GM19395 (cell line): ENCODE data around the gene RETREG2.
"Not testable (repeated sequence)": the region's sequence is repeated elsewhere in the genome, so short reads cannot be mapped to it uniquely, and the experiment has no call there.

ENCODE experiments used
- ATAC-seq: cut with Tn5 transposase; IDR thresholded peaks from one replicate; pipeline ENCODE4 v1.9.1; 2021; ENCODE audit warnings: mild to moderate bottlenecking, moderate library complexity; ENCODE audit not compliant: unreplicated experiment

The RETREG2 gene

DNA sequence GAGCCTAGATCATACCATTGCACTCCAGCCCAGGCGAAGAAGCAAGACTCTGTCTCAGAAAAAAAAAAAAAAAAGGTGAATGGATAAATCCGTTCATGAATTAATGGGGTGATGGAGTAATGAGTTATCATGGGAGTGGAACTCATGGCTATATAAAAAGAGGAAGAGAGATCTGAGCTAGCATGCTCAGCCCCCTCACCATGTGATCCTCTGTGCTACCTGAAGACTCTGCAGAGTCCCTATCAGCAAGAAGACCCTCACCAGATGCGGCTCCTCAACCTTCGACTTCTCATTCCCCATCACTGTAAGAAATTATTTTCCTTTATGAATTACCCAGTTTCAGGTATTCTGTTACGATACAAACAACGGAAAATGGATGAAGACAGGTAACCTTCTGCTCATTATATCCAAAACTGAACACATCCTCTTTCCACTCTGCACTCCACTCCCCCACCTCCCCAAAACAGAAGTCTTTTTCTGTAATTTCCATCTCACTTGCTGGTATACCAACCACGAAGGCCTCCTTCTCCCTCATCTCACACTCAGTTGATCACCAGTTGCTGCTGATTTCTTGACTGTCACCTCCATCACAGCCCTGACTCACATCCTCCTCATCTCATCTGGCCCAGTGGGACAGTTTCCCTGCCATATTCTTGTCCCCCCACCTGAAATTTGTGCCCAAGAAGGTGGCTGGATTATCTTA lies 8.8 kb downstream of the RETREG2 start:
- ATAC-seq: peak; percentile 58

DNA sequence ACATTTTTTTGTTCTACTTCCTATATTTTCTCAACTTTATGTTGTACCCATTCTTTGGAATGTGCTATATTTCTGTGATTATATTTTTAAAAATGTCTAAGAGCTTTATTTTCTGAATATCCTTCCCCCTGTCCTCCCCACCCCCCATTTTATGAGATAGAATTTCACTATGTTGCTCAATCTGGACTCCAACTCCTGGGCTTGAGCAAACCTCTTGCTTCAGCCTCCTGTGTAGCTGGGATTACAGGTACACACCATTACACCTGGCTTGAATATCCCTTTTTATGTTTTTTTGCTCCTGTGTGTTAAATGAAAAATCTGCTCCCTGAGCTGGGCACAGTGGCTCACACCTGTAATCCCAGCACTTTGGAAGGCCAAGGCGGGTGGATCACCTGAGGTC lies 19.3 kb downstream of the RETREG2 start:
- no peak for ATAC-seq

DNA sequence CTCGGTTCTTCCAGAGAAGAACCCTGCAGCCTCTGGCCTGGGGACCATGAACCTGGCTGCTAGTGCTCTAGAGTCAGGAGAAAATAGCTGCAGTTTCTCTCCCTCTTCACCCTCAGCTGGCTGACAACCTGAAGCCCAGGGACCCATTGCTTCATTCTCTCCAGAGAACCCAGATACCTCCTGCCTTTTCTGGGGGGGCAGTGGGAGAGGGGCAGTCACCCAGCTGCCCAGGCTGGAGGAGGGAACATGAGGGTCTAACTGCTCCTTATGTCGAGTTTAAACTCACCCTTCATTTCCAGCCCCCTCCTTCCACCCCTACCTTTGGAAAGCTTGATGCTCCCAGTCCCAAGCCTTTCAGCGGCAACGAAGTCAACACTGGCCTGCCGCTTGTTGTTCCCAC lies 20.9 kb downstream of the RETREG2 start:
- ATAC-seq: no peak

DNA sequence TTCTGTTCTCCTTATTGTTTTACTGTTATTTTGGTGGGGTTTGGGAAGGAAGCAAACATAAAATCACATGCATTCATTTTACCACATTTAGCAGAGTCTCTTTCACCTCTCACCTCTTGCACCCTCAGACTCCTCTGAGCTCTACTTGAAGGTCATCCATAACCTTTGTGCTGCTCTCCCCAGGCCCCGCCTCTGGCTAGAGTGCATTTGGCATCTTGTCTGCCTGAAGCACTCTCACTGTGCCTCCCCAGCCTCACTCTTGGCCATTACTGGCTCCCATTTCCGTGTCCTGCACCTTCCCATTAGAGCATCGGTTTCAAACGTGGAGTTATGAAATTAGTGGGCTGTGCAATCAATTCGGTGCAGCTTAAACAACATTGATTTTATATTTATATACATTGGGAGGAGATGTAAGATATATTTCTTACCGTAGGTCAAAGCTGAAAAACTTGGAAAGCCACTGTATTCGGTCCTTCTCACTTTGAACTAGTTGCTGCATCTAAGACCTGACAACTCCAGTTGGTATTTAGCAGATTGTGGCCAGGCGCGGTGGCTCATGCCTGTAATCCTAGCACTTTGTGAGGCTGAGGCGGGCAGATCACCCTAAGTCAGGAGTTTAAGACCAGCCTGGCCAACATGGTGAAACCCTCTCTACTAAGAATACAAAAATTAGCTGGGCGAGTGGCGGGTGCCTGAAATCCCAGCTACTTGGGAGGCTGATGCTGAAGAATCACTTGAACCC lies 21.6 kb downstream of the RETREG2 start:
- ATAC-seq: no peak

DNA sequence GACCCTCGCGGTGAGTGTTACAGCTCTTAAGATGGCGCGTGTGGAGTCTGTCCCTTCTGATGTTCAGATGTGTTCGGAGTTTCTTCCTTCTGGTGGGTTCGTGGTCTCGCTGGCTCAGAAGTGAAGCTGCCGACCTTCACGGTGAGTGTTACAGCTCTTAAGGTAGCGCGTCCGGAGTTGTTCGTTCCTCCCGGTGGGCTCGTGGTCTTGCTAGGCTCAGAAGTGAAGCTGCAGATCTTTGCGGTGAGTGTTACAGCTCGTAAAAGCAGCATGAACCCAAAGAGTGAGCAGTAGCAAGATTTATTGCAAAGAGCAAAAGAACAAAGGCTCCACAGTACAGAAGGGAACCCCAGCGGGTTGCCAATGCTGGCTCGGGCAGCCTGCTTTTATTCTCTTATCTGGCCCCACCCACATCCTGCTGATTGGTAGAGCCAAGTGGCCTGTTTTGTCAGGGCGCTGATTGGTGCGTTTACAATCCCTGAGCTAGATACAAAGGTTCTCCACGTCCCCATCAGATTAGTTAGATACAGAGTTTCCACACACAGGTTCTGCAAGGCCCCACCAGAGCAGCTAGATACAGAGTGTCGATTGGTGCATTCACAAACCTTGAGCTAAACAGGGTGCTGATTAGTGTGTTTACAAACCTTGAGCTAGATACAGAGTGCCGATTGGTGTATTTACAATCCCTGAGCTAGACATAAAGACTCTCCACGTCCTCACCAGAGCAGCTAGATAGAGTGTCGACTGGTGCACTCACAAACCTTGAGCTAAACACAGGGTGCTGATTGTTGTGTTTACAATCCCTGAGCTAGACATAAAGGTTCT lies 22.6 kb downstream of the RETREG2 start:
- not testable (repeated sequence) for ATAC-seq

DNA sequence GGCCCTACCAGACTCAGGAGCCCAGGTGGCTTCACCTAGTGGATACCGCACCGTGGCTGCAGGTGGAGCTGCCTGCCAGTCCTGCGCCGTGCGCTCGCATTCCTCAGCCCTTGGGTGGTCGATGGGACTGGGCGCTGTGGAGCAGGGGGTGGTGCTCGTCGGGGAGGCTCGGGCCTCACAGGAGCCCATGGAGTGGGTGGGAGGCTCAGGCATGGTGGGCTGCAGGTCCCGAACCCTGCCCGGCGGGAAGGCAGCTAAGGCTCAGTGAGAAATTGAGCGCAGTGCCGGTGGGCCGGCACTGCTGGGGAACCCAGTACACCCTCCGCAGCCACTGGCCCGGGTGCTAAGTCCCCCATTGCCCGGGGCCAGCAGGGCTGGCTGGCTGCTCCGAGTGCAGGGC lies 23.3 kb downstream of the RETREG2 start:
- not testable (repeated sequence) for ATAC-seq

DNA sequence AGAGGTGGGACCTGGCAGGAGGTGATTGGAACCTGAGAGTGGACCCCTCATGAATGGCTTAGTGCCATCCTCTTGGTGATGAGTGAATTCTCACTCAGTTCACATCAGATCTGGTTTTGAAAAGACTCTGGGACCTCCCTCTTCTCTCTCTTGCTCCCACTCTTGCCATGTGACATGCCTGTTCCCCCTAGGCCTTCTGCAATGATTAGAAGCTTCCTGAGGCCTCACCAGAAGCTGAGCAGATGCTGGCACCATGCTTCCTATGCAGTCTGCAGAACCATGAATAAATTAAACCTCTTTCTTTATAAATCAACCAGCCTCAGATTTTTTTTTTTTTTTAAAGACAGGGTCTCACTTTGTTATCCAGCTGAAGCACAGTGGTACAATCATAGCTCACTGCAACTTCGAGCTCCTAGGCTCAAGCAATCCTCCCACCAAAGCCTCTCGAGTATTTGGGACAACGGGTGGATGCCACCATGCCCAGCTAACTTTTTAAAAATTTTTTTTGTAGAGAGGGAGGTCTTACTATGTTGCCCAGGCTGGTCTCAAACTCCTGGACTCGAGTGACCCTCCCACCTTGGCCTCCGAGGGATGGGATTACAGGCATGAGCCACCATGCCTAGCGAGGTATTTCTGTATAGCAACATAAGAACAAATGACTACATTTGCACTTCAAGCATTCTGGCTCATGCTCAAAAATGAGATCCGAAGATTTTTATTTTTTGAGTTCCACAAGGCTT lies 26.5 kb downstream of the RETREG2 start:
- no peak for ATAC-seq

DNA sequence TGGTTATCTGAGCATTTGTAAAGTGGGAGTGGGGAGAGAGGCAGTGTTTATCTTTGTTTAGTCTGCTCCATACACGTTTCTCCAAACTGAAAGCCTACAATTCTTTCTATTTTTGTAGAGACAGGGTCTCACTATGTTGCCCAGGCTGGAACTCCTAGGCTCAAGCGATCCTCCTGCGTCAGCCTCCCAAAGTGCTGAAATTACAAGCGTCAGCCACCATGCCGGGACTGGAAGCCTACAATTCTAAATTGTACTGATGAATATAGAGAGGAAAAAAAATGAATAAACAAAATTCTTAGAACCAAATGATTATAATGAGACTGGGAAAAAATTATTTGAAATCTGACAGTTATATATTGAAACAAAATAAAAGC lies 27.1 kb downstream of the RETREG2 start:
- no peak for ATAC-seq

DNA sequence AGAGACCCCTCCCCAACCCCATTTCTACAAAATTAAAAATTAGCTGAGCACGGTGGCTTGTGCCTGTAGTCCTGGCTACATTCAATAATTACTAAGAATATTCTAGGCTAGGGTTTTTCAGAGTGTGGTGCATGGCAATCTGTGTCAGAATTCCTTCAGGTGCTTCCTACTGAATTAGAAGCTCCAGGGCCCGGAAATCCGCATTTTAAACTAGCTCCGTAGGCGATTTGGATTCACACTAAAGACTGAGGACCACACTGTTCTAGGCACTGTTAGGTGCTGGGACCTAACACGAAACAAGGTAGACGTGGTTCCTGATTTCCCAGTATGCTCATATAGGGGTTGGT lies 27.9 kb downstream of the RETREG2 start:
- ATAC-seq: no peak

DNA sequence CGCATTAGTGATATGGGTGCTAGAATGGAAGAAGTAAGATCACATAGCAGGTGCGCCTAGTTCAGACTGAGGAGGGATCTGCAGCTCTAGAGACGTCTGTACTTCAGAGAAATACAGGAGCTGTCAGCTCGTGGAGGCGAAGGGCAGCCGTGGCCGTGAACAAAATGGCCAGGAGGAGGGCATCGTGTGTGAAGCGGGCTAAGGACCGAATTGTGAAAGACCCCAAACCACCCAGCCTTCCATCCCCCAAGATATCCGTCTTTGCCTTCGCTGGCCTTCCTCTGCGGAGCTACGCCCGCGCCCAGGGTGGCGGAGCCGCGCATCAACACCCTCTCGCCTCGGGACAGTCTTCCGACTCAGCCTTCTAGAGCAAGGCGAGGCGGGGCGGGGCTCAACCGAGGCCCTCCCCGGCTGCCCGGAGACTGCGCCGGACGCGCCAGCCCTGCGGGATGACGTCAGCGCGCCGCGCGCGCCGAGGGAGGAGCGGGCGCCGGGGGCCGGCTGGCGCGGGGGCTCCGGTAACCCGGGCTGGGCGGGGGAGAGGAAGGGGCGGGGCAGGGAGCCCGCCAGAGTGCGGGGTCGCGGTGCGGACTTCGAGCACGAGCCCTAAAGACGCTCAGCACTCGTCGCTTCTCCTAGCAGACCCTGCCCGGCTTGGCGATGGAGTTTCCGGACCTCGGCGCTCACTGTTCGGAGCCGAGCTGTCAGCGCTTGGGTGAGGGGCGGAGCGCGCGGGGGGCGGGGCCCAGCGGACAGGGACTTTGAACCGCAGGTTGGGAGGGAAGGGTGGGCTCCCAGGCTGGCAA lies 28.5 kb downstream of the RETREG2 start, which contains the start of gene ZFAND2B:
Gene ZFAND2B (plus strand): TSS at position 455 of the 806 bp plus-strand sequence. CDS start 206 bp downstream, at position 661.
- ATAC-seq: peak; percentile 95

DNA sequence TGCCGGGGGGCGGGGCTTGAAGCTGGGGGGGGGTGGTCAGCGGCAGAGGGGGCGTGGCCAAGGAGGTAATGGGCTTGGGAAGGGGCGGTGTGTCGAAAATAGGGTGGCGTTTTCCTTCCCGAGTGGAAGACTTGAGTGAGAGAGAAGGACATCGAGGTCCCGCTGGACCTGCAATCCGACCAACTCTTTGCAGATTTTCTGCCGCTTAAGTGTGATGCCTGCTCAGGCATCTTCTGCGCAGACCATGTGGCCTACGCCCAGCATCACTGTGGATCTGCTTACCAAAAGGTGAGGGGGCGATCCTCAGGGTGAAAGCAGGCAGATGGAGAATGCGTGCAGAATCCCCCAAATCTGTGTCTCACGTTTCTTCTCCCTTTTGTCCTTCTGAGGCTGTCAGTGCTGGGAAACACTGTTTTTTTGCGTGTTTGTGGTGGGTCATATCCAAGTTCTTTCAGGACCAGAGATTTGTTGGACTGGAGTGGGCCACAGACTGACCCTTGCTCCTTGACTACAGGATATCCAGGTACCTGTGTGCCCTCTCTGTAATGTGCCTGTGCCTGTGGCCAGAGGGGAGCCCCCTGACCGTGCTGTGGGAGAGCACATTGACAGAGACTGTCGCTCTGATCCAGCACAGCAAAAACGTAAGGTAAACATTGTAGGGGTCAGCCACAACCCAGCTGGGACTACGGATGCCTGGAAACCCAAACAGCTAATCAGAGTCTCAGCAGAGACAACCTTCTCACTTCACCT lies 29.2 kb downstream of the RETREG2 start:
- ATAC-seq: no peak

DNA sequence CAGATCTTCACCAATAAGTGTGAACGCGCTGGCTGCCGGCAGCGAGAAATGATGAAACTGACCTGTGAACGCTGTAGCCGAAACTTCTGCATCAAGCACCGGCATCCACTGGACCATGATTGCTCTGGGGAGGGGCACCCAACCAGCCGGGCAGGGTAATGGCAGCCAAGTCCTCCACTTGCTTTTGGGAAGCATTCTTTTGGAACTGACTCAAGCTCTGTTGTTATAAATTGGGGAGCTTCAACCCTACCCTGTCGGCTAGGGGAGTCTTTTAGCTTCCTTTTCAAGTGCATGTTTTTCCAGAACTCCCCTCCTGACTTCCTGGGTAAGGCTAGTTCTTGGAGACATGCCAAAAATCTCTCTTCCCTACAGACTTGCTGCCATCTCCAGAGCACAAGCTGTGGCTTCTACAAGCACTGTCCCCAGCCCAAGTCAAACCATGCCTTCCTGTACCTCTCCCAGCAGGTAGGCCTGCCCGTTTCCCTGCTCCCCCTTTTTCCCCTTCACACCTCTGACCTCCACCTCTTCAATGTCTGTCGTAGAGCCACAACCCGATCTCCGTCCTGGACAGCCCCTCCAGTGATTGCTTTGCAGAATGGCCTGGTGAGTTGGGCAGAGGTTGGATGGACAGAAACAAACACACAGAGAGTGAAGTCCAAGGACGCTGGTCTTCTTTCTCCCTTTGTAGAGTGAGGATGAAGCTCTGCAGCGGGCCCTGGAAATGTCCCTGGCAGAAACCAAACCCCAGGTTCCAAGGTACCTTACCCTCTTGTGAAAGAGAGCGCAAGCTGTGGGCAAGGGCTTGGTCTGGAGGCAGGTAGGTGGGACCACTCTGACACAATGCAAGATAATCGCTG lies 30.0 kb downstream of the RETREG2 start:
- ATAC-seq: no peak

DNA sequence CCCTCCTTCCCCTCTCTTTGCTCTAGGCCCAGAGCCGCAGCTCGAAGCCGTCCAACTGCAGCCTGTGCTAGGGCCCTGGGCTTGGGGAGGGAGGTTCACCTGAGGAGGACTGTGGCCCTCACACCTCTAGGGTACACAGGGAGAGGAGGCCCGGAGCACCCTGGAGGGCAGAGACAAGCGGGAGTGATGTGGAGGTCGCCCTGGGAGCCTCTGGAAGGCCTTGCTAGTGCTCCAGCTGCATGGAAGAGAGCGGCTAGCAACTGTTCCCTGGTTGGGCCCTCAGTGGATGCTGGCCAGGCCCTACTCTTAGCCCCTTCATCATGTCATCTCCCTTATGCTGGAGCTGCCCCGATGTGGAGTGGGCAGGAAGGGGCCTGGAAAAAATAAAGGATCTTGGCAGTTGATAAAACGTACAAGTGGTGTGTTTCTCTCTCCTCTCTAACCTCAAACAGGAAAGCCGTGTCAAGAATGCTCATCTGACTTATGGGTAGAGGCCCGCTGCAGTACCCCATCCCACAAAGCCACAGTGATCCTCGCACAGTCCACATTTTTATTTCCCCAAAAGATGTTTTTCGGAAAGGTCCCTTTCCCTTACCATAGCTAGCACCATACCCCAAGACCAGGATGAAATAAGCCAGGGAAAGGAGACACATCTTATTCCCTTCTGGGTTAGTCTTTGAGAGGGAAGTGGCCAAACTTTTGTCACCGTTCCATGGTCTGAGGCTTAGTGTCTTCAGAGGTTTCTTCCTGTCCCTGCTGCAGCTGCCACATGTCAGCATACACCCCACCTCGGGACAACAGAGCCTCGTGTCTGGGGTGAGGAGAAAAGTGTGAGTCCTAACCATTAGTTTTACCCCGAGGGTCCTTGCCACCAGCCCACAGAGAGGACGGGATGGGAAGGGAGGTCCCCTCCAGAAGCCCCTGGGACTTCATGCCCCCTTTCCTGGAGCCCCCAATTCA lies 31.4 kb downstream of the RETREG2 start:
- no peak for ATAC-seq

DNA sequence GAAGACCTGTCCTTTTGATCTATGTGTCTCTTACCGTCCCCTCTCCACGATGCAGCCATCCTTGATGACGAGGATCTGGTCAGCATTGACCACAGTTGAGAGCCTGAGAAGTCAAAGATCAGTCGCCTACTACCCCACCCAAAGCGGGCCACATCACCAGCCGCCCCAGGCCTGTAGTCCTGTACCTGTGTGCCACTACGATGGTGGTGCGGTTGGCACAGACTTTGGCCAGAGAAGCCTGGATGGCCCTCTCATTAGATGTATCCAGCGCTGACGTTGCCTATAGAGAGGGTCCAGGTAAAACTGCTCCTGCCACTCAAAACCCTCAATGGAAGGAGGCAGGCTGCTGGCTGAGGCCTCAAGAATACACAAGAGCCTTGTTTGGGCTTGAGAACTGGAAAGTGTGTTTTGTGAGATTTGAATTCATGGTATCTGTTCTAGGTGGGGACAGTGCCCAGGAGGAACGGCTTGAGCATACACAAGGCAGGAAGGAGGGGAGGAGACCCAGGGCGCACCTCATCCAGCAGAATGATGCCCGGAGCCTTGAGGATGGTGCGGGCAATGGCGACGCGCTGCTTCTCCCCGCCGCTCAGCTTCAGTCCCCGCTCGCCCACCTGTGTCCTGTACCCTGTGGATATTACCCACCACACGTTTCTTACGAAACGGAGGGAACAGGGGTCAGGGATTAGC lies 32.3 kb downstream of the RETREG2 start:
- no peak for ATAC-seq

DNA sequence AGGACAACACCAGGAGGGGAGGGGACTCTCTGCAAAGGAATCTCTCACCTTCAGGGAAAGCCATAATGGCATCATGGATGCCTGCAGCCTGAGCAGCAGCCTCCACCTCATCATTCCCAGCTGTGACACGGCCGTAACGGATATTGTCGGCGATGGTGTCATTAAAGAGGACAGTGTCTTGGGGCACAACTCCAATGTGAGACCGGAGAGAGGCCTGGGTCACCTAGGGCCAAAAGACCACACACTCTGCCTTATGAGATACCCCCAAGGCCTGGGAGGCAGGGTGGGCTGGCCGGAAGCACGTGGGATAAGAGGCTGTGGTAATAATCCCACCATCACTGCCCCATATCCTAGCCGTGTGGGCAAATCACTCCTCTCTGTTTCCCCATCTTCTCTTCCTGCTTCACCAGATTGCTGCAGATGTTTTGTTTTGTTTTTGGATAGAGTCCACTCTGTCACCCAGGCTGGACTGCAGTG lies 32.8 kb downstream of the RETREG2 start:
- no peak for ATAC-seq

DNA sequence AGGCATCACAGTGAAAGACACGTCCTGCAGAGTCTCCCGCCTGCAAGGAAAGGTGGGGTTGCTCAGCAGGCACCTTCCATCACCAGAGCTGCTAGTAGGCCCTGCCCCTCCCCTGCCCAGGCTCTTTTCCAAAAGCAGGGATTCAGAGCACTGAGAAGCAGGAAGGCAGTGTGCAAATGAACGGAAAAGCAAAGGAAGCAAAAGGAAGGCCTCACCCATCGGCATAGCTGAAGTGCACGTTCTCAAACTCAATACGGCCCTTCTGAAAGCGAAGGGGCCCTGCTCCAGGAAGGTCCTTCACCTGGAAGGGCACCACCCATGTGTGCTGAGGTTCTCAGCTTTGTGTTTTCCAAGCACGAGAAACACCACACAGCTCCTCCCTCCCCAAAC lies 34.9 kb downstream of the RETREG2 start:
- no peak for ATAC-seq
